DND-41 (cell line): ENCODE measurements around the gene NRXN2.
A peak's percentile ranks its signal among the peaks of the same experiment; 100 is the strongest.

ENCODE experiments used
- ATAC-seq: fragments of 200-7000 bp; cut with Tn5 transposase; 3 replicates; pipeline ENCODE4 v1.9.1; 2021; ENCODE audit warnings: low read depth; ENCODE audit not compliant: insufficient read depth
- DNase-seq: peaks from one replicate; pipeline ENCODE4 v3.0.0-alpha.2; 2020
- H2AFZ ChIP-seq: 2 replicates; pipeline ENCODE4 v1.6.0; 2012; ENCODE audit warnings: low read depth, low read length
- H3K27ac ChIP-seq: 2 replicates; pipeline ENCODE4 v1.5.1; 2012; ENCODE audit warnings: low read length, inconsistent platforms
- H3K27me3 ChIP-seq: fragments of 200-600 bp; sonication (generic); 2 replicates; pipeline ENCODE4 v1.6.0; 2012; ENCODE audit warnings: low read length, mild to moderate bottlenecking, inconsistent platforms; ENCODE audit not compliant: insufficient read depth, poor library complexity
- H3K36me3 ChIP-seq: 2 replicates; pipeline ENCODE4 v1.5.1; 2012; ENCODE audit warnings: low read length, inconsistent platforms; ENCODE audit not compliant: insufficient read depth
- H3K4me1 ChIP-seq: 2 replicates; pipeline ENCODE4 v1.5.1; 2012; ENCODE audit warnings: mild to moderate bottlenecking, low read length; ENCODE audit not compliant: insufficient read depth
- H3K4me2 ChIP-seq: 2 replicates; pipeline ENCODE4 v1.6.0; 2012; ENCODE audit warnings: mild to moderate bottlenecking, moderate library complexity, low read length, inconsistent platforms; ENCODE audit not compliant: insufficient read depth
- H3K4me3 ChIP-seq, 2 experiments: fragments of 200-600 bp in 1 of 2; shearing (Covaris generic) in 1 of 2; 2 replicates each; pipeline ENCODE4 v1.5.1; 2012 to 2016; ENCODE audit warnings: inconsistent platforms in 2 of 2, low read length in 2 of 2, mild to moderate bottlenecking in 2 of 2, low read depth in 1 of 2, moderate library complexity in 1 of 2
- H3K79me2 ChIP-seq: 2 replicates; pipeline ENCODE4 v1.6.0; 2012; ENCODE audit warnings: low read length, inconsistent platforms; ENCODE audit not compliant: insufficient read depth
- H3K9ac ChIP-seq: 2 replicates; pipeline ENCODE4 v1.6.0; 2012; ENCODE audit warnings: low read depth, mild to moderate bottlenecking, inconsistent platforms, low read length, moderate library complexity
- H3K9me3 ChIP-seq: 2 replicates; pipeline ENCODE4 v1.5.1; 2012; ENCODE audit warnings: low read length, moderate library complexity, mild to moderate bottlenecking, inconsistent platforms; ENCODE audit not compliant: insufficient read depth, severe bottlenecking
- H4K20me1 ChIP-seq: 2 replicates; pipeline ENCODE4 v1.6.0; 2012; ENCODE audit warnings: low read length; ENCODE audit not compliant: insufficient read depth
- CTCF ChIP-seq: IDR thresholded peaks from 2 replicates; pipeline ENCODE4 v1.5.1; 2012; ENCODE audit warnings: borderline replicate concordance, low read length, moderate library complexity, mild to moderate bottlenecking; ENCODE audit not compliant: poor library complexity, severe bottlenecking; ENCODE audit errors: extremely low read depth
- EZH2 ChIP-seq: IDR thresholded peaks from 3 replicates; pipeline ENCODE4 v1.6.1; 2012; ENCODE audit warnings: borderline replicate concordance, low read depth, mild to moderate bottlenecking, moderate library complexity, low read length, inconsistent platforms; ENCODE audit not compliant: severe bottlenecking

NRXN2 gene

GRCh38 chr11:64687643-64688533 is 35.1 kb downstream of the NRXN2 start:
- Histone ChIP-seq H2AFZ (peak overlapping the region; percentile 99), H3K79me2 (no peaks in the 10 kb centered on the region), H3K9ac (peak overlapping the region; percentile 45; the same call in 1 of the 2 replicates), H3K4me3 (peak overlapping the region in 1 of 2 experiments; percentile 71; a peak in 2 of 4 replicates), H3K9me3 (no peaks in the 10 kb centered on the region), H4K20me1 (no peaks in the 10 kb centered on the region), H3K4me2 (peak overlapping the region; percentile 96), H3K27me3 (peaks cover 16% of the 10 kb centered on the region), H3K36me3 (no peaks in the 10 kb centered on the region), H3K4me1 (peaks cover 16% of the 10 kb centered on the region), H3K27ac (no peak overlapping the region; the same call in 1 of the 2 replicates)
- ATAC-seq (no peak), DNase-seq (no peak)
- TF ChIP-seq EZH2, result no peak
- TF ChIP-seq CTCF, result no peak

- H3K9ac ChIP-seq, result no peak overlapping the region
- no peak overlapping the region for H3K27ac ChIP-seq
- no peaks in the 10 kb centered on the region for H3K79me2 ChIP-seq
- H2AFZ ChIP-seq, result no peak overlapping the region
- H4K20me1 ChIP-seq, result no peaks in the 10 kb centered on the region
- H3K4me3 ChIP-seq, result no peak overlapping the region
- H3K4me1 ChIP-seq, result peaks cover 16% of the 10 kb centered on the region
- no peak for ATAC-seq
- peaks cover 9% of the 10 kb centered on the region for H3K27me3 ChIP-seq
- H3K9me3 ChIP-seq, result no peaks in the 10 kb centered on the region
- H3K4me2 ChIP-seq, result no peak overlapping the region
- TF ChIP-seq EZH2 (no peak), CTCF (no peak)
- DNase-seq, result no peak
- H3K36me3 ChIP-seq, result no peaks in the 10 kb centered on the region
Observed at GRCh38 chr11:64687204-64687603, 35.8 kb downstream of the NRXN2 start.

- no peak for DNase-seq
Observed at GRCh38 chr11:64686466-64687170, 36.4 kb downstream of the NRXN2 start.

More at GRCh38 chr11:64686466-64687170, 36.4 kb downstream of the NRXN2 start:
- Histone ChIP-seq H3K9me3 (no peaks in the 10 kb centered on the region), H3K4me2 (no peak overlapping the region), H2AFZ (no peak overlapping the region), H3K36me3 (no peaks in the 10 kb centered on the region), H3K79me2 (no peaks in the 10 kb centered on the region), H3K9ac (no peak overlapping the region), H3K27me3 (peaks cover 4% of the 10 kb centered on the region), H4K20me1 (no peaks in the 10 kb centered on the region), H3K4me1 (peaks cover 16% of the 10 kb centered on the region), H3K4me3 (no peak overlapping the region), H3K27ac (no peak overlapping the region)
- TF ChIP-seq EZH2, result no peak
- no peak for TF ChIP-seq CTCF
- ATAC-seq, result no peak
